GM19395 (cell line): ENCODE results near the gene NLRP12.
"Not testable (repeated sequence)": the region's sequence is repeated elsewhere in the genome, so short reads cannot be mapped to it uniquely, and the experiment has no call there.

Experiments used
- ATAC-seq: cut with Tn5 transposase; IDR thresholded peaks from one replicate; pipeline ENCODE4 v1.9.1; 2021; ENCODE audit warnings: mild to moderate bottlenecking, moderate library complexity; ENCODE audit not compliant: unreplicated experiment

Gene NLRP12

DNA sequence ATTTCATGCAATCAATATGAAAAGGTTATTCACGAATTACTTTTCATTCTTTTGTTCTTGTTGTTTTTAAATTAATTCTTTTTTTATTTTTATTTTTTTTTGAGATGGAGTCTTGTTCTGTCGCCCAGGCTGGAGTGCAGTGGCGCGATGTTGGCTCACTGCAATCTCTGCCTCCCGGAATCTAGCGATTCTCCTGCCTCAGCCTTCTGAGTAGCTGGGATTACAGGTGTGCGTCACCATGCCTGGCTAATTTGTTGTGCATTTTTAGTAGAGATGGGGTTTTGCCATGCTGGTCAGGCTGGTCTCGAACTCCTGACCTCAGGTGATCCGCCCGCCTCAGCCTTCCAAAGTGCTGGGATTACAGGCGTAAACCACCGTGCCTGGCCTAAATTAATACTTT lies 16.1 kb upstream of the NLRP12 start:
- not testable (repeated sequence) for ATAC-seq

DNA sequence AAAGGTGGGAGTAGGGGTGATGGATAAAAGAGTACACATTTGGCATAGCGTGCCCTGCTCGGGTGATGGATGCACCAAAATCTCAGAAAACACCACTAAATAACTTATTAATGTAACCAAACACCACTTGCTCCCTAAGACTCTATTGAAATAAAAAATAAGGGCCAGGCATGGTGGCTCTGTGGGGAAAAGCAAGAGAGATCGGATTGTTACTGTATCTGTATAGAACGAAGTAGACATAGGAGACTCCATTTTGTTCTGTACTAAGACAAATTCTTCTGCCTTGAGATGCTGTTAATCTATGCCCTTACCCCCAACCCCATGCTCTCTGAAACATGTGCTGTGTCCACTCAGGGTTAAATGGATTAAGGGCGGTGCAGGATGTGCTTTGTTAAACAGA lies 14.3 kb upstream of the NLRP12 start:
- ATAC-seq = not testable (repeated sequence)

DNA sequence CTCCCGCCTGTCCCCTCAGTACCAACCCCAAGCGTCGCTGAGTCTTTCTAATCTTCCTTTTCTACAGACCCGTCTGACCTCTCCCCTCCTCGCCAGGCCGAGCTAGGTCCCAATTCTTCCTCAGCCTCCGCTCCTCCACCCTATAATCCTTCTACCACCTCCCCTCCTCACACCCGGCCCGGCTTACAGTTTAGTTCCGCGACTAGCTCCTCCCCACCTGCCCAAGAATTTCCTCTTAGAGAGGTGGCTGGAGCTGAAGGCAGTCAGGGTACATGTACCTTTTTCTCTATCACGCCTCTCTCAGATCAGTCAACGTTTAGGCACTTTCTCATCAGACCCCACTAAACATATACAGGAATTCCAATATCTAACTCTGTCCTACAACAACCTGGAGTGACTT lies 8.7 kb upstream of the NLRP12 start:
- ATAC-seq = not testable (repeated sequence)

DNA sequence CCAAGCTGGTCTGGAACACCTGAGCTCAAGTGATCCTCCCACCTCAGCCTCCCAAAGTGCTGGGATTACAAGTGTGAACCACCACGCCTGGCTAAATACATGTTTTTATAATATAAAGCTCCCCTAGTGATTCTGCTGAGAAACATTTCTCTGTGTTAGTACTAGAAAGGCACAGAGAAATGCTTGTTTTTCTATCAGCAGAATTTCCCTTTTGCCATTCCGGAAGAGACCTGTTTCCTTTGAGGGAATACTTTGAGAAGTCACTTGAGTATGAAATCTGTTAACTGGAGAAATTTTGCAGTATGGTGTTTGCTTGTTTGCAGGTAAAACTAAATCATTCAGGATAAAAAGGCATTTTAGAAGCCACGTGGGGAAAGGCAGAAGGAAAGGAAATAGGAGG lies 4.4 kb upstream of the NLRP12 start:
- ATAC-seq = no peak

DNA sequence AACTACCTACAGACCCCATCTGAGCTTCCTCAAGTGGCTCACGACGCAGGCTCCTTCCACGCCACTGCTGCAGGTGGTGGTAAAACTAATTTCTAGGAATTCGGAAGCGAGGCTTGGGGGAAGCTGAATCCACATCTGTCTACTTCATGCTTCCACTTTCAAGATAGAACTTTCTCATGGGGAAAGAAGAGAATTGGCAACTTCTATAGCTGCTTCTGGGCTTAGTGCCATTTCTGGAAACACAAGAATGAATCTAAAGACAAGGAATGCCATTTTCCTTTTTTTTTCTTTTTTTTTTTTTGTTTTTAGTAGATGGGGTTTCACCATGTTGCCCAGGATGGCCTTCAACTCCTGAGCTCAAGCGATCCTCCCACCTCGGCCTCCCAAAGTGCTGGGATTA lies 2.8 kb upstream of the NLRP12 start:
- ATAC-seq = no peak

DNA sequence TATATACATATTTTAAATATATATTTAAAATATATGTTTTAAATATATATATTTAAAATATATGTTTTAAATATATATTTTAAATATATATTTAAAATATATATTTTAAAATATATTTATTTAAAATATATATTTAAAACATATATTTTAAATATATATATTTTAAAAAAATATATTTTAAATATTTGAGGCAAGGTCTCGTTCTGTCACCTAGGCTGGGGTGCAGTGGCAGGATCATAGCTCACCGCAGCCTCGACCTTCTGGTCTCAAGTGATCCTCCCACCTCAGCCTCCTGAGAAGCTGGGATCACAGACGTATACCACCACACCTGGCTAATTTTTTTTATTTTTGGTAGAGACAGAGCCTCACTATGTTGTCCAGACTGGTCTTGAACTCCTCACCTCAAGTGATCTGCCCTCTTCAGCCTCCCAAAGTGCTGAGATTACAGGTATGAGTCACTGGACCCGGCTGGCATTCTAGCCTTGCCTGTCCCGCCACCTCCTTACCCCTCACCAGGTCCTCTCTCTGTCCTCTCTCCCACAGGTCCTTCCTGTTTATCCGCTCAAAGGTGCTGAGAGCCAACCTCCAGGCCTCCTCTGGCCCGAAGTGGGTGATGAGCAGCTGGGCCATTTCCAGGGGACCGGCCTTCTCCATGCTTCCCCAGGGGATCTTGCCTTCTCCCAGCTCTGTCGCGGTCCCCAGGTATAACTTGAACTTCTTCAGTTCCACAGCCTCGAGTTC lies 564 bp downstream of the NLRP12 start:
- ATAC-seq = no peak

DNA sequence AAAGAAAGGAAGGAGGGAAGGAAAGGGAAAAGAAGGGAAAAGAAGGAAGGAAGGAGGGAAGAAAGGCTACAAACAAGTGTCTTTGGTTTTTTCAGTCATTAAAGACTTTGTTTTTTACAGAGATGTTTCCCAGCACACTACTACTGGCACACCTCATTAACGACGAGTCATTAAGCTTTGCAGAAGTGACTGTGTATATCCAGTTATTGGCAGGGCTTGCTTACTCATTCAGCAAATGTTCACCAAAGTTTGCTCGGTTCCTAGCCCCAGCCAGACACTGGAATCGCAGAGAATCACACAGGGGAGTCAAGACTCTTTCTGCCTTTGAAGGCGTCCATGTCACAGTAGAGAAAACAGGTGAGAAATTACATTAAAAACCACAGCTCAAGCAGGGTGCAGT lies 4.3 kb downstream of the NLRP12 start:
- ATAC-seq = no peak

DNA sequence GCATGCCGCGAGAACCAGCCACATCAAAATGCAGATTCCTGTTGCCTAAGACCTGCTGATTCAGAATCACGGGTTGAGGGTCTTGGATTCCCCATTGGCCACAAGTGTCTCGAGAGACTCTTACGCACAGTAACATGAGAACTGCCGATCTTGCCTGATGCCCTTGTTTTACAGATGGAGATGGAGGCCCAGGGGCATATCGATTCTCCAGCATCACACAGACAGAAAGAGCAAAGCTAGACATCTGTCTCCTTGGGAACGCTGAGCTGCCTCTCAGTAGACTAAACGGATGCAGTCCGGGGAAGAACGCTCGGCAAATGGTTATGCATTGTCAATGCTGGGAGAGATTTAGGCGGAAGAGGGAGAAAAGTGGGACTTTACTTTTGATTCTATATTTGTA lies 5.4 kb downstream of the NLRP12 start:
- ATAC-seq = no peak

DNA sequence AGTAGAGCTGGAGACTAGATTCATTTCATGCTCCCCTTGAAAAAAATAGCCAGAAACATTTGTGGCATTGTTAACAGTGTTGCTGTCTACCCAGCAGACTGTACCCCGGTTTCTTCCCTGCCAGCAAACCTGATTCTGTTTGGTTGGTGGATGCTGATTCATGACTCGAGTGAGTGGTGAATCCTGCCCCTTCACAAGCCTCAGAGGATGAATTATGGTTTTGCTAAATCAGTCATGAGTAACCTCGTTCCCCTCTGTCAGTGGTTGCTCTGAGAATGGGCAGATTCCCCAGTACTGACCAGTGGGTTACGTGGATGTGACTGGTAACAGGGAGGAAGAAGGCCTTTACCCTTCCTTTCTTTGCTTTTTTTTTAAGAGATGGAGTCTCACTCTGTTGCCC lies 10.1 kb downstream of the NLRP12 start:
- ATAC-seq = no peak

DNA sequence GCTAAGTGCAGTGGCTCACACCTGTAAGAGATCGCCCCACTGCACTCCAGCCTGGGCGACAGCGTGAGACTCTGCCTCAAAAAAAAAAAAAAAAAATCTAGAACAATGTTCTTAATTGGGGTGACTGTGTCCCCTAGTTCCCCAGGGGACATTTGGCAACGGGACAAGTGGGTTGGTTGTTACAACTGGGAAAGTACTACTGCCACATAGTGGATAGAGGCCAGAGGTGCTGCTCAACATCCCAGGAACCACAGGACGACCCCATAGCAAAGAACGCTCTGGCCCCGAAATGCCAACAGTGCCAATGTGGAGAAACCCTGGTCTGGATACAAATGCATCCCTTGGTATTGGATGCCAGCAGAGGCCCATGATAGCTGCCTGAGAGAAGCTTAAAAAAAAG lies 11.8 kb downstream of the NLRP12 start:
- ATAC-seq = no peak

DNA sequence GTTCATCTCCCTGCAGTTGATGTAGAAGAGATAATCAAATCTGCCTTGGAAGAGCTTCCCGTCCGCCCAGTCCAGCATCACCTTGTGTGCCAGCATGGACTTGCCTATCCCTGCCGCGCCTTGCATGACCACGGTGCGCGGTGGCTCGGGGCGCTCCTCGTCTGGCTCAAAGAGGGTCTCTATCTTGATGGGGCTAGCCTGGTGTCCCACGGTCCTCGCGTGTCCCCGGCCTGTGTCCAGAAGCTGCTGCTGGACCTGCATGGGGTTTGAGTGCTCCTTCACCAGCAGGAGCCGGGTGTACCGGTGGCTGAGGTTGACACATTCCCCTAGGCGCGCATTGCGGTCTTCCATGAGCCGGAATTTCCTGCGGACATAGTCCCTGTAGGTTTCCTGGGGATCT lies 13.2 kb downstream of the NLRP12 start:
- no peak for ATAC-seq

DNA sequence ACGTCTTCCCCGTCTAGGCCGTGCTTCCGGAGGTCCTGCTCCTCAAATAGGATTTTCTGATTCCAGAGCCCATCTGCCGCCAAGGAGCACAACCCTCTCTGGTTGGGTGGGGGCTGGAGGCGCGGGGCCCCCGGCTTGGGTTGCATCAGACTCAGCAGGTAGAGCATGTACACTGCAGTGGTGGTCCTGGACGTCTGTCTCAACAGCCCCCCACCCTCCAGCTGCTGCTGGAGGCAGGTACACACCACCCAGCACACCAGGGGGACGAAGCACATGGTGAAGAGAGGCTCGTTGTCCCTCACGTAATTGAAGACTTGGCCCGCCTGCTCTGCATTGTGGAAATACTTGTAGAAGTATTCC lies 13.9 kb downstream of the NLRP12 start:
- no peak for ATAC-seq

DNA sequence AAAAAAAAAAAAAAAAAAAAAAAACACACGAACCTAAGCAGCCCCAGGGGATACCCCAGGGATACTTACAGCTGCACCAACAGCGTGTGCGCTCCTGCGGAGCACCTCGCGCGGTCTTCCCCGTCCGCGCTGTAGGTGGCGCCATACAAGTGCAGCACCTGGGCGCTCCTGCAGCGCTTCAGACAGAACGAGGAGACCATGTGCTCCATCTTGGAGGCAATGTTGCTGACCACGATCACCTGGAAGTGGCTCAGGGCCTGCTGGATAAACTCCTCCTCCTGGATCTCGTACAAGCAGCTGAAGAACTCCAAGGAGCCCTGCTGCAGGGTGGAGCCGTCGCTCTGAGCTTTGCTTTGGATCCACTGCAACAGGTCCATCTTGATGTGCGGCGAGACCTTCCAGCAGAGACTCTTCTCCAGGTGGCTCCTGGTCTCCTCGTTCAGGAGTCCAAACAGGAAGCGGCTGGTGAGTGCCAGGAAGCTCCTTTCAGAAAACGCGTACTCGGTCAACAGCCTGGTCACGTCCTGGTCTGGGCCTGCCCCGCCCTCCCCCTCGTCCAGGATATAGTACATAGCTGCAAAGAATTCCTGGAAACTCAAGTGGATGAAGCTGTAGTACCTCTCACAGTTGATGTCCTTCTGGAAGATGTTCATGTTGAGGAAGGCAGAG lies 14.5 kb downstream of the NLRP12 start:
- ATAC-seq = no peak

DNA sequence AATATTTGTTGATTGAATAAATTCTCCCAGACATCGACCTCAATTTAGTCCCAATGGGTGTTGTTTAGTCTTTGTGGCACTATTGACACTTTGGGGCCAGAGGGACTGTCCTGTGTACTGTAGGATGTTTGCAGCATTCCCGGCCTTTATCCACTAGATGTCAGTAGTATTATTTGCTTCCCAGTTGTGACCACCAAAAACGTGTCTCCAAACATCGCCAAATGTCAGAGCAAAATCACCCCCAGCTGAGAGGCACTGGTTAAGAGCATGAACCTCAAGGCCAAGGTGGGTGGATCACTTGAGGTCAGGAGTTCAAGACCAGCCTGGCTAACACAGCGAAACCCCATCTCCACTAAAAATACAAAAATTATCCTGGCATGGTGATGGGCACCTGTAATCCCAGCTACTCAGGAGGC lies 15.4 kb downstream of the NLRP12 start:
- no peak for ATAC-seq

DNA sequence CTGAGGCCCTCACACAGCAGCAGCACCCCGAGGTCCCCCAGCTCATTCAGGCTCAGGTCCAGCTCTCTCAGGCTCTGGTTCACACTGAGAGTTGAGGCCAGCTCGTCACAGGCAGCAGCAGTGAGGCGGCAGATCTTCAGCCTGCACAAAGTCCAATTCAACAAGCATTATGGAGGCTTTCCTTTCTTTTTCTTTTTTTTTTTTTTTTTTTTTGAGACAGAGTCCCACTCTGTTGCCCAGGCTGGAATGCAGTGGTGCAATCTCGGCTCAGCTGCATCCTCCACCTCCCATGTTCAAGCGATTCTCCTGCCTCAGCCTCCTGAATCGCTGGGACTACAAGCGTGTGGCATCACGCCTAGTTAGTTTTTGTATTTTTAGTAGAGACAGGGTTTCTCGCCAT lies 22.9 kb downstream of the NLRP12 start:
- no peak for ATAC-seq

DNA sequence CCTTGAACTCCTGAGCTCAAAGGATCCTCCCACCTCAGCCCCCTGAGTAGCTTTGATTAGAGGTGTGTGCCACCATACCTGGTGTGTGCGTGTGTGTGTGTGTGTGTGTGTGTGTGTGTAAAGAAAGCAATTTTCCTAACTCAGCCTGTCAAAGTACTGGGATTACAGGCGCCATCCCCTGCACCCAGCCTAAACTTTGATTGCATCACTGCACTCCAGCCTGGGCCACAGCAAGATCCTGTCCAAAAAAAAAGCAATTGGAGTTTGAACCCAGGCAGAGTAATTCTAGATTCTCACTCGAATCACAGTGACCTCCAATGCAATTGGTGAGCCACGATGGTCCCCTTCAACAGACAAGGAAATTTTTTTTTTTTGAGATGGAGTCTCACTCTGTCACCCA lies 29.1 kb downstream of the NLRP12 start:
- ATAC-seq = no peak

DNA sequence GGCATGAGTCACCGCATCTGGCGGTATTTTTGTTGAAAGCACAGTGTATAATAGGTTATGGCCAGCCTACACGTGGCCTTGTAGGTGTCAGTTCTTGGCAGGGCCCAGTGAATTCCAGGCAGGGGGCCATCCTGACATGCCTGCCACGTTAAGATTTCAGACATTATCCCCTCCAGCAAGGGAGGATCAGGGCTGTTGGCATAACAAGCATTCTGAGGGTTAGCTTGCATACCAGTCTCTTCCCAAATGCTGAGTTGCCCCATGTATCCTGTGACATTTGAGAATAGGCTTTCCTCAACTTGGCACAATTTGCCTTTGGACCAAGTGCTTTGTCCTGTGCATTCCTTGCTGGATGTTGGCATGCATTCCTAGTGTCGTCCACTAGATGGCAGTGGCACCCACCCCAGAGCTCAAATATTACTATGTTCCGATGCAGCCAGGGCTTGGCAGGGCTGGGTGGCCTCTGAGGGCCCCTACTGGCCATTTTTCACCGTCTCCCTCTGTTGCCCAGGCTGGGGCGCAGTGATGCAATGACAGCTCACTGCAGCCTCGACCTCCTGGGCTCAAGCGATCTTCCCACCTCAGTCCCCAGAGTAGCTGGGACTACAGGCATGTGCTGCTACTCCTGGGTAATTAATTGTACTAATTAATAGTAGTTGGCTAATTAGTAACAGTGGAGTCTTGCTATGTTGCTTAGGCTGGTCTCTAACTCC lies 31.2 kb downstream of the NLRP12 start:
- ATAC-seq = peak; percentile 76

DNA sequence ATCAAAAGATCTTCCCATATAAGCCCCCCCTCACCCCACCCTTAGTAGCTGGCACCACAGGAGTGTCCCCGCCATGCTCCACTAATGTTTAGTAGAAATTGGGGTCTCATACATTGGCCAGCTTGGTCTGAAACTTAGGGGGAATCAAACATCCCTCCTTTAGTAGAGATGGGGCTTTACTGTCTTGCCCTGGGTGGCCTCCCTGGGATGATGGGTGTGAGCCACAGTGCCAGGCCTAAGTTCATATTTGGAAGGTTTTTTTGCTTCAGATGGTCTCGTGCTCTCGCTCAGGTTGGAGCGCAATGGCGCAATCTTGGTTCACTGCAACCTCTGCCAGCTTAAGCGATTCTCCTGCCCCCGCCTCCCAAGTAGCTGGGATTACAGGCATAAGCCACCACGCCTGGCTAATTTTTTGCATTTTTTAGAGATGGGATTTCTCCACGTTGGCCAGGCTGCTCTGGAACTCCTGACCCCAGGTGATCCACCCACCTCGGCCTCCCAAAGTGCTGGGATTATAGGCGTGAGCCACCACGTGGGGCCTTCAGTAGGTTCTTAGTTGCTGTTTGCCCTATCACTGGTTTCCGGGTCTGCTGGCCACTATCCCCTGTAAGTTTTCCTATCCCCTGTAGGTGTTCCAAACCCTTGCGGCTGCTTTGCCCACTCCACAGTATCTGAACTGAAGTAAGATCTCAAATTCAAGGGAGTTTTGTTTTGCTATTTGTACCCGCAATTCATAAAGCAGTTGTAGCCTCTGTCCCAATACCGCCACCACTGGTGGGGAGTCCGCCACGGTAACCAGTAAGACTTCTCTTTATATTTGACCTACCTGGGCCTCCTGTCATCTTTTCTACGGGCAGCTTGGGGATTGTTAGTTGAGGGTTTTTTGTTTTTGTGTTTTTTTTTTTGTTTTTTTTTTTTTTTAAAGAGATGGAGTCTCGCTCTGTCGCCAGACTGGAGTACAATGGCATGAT lies 34.1 kb downstream of the NLRP12 start:
- ATAC-seq = no peak

DNA sequence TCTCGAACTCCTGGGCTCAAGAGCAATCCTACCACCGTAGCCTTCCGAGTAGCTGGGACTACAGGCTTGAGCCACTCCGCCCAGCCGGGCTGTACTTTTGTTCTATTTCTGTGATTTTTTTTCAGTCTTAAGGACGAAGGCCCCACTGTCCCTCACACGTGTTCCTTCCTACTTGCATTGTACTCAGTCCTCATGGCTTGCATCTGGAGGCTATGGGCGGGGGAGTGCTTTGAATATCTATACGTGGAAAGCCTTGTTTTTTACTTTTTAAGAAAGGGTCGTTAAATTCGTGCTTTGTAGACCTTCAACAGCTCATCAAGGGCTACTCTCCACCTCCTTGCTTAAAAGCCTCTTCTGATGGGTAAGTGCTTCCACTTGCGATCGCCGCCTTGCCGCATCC lies 36.8 kb downstream of the NLRP12 start:
- ATAC-seq = no peak

DNA sequence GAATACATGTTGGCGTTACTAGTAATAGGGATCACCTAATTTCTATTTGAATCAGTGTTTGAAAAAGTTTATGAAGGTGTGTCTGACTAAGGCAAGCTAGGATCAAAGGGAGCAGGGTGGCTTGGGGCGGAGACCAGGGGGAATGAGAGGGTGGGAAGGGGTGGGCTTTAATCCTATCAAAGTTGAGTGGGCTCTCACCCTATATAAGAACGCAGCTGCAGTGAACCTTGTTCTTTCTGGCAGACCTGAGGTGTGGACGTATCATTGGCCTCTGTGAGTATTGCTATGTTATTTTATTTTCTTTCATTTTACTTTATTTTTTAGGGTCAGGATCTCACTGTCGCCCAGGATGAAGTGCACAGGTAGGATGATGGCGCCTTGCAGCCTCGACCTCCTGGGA lies 37.4 kb downstream of the NLRP12 start:
- ATAC-seq = no peak
